ENCODE measurements around the gene HMX3.

The HMX3 gene

DNA sequence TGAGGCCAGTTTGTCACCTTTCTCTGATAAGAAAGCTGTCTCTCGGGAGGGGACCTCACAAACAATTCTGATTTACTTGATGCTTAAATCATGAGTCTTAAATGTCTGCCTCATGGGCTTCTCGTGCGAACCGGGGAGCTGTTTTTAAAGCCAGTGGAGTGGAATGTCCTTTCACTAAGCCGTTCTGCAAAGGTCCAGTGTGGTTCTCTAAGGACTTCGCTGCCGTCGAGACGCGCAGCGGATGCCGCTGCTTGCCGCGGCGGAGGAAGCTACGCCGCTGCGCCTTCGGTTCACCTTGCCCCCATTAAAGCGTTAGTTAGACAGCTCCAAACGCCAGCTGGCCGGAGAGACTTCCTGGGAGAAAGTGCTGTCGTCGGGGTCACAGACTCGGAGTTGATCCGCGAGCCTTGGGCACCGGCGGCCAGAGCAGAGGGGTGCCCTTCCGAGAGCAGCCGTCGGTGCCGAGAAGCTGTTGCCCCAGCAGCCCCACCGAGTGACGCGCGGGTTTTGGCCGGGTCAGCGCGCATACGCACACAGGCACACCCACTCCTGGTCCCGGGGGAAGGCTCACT, 1.3 kb upstream of the HMX3 start:
- DNase-seq (ENCODE audit: low spot score): no peak

DNA sequence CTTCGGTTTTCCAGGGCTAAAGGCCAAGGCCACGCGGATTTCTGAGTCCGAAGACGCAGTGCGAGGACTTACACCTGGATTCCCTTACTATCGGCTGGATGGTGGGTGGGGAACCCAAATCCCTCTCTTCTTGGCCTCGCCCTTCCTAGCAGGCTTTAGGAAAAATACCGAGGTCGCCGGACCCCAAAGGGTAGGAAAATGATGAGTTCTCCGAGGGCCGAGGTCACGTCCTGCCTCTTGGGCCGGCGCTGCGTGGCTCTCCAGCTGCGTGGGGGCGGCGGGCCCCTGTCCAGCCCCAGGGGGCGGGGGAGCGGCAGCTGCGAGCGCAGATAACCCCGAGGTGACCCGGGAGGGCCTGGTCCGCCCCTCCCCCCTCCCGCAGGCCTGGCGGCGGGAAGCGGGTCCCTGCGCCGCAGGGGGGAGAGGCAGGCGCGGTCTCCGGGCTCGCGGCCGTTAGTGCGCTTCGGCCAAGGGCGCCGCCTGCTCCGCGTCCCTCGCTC, 805 bp upstream of the HMX3 start:
- DNase-seq (ENCODE audit: low spot score): no peak

DNA sequence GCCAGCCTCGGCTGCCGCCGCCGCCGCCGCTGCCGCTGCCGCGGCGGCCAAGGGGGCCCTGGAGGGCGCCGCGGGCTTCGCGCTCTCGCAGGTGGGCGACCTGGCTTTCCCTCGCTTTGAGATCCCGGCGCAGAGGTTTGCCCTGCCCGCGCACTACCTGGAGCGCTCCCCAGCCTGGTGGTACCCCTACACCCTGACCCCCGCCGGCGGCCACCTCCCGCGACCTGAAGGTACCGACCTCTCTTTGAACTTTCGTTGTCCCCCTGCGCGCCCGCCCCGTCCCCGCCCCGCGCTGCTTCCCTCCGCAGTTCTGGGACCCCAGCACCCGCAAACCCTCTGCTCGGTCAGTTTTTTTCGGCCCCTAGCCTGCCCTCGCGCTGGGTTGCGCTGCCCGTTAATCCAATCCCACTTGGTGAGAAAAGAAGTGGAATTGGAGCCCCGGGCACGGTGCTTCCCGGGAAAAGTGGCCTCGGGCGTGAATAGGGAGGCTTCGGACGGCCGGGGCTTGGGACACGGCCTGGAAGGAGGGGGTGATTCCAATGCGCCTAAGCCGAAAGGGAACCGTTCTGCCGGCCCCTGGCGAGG, 543 bp downstream of the HMX3 start:
- no peak for DNase-seq (ENCODE audit: low spot score)

DNA sequence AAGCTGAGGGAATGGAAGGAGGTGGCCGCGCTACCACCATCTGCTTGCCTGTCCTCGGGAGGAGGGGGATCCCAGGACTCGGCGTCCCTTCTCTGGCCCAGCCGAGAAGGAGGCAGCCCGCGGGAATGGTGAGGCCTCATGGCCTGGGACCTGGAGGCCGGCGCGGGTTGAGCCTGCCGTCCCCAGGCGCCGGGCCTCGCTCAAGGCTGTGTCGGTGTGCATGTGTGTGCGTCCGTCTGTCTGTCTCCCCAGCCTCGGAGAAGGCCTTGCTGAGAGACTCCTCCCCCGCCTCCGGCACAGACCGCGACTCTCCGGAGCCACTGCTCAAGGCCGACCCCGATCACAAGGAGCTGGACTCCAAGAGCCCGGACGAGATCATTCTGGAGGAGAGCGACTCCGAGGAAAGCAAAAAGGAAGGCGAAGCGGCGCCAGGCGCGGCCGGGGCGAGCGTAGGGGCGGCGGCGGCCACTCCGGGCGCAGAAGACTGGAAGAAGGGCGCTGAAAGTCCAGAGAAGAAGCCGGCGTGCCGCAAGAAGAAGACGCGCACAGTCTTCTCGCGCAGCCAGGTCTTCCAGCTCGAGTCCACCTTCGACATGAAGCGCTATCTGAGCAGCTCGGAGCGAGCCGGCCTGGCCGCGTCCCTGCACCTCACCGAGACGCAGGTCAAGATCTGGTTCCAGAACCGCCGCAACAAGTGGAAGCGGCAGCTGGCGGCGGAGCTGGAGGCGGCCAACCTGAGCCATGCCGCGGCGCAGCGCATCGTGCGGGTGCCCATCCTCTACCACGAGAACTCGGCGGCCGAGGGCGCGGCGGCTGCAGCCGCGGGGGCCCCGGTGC, 1.3 kb downstream of the HMX3 start:
- DNase-seq (ENCODE audit: low spot score): no peak

DNA sequence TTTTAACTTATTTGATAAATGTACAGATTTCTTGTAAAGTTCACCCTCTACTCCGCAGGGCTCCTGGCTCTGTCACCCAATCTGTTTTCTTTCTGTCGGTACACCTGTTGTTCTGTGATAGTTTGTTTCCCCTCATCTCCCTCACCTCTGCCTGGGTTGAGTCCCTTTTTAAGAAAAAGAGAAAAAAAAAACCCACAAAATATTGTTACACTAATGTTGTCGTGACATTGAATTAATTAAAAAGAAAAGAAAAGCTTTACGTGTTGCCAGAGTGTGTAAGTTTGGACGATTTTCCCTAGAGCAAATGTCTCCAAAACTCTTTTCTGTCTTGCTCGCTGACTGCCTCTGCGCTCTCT, 3.4 kb downstream of the HMX3 start:
- no peak for DNase-seq (ENCODE audit: low spot score)

DNA sequence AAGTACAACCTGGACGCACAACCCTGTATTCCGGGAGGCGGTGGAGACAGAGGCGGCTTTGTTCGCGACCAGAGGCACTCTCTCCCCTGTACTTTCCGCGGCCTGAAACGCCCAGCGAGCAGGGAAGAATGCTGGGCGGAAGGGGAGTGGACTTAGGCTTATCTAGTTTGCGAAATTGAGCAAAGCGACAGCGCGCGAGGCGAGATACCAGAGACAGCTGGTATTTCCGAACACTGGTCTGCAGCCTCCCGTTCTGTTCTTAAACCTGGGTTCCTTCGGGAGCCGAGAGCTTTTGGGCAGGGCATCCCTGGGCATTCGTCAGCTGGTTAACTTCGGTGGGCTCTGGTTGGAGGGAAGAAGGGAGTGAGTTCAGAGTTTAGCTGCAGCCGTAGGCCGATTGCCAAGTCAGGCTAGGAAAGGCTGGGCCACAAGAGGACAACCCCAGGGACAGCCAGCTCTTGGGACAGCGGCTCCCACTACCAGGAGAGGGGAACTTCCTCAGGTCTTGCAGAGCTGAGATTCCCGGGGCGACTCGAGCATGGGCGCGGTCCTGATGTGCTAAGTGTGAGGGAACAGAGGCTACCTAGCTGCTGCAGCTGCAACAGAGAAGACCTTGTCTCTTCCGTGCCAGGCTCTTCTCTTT, 3.9 kb downstream of the HMX3 start:
- DNase-seq (ENCODE audit: low spot score): no peak

DNA sequence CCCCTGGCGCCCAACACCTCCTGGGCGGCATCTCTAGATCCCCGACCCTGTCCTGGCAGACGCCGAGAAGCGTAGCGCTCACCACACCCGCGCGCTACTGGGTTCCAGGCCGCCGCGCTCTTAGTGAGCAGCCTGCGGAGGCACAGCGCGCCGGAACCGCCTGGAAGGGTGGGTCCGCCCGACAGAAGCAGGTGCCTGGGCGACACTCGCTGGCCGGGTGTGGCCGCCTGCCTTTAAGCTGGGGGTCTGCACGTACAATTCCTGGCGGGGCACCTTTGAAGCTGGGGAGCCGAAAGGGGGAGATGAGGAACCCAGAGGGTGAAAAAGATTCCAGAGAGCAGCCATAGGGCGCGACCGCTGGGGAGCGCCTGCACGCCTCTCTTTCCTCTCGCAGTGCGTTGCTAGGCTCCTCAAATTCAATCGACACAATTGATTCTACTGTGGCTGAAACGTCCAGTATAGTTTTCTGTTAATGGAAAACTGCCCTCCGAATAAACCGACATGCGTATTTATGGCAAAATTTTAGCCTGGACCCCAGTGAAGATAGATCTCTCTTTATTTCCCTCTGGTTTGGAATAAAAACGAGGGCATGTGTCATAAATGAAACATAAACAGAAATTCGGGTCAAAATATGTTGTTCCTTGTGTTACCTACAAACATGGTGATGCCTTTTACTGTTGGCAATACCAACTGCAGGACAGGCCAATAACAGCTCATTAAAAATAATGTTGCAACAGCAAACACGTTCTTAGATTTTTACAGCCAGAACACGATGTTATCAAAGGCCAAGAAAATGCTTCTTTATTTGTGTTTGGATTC, 4.6 kb downstream of the HMX3 start:
- DNase-seq (ENCODE audit: low spot score): no peak

DNA sequence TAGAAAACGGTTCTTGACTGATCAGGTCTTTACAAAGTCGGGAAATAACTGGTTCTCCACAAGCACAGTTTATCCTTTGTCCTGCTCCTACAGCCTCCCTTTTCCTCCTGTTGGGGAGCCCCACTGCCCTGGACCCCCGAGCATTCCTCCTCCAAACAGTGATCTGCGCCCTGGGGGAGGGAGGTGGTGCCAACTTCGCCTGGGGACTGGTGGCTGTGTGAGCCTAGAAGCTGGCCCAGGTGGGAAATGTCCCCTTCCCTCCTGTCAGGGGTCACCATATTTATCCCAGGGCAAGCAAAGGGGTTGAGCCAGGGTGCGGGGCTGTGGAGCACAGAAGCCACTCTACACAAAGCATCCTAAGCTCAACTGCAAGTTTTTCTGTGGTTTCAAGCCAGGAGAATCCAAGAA, 5.2 kb downstream of the HMX3 start:
- DNase-seq (ENCODE audit: low spot score): no peak

DNA sequence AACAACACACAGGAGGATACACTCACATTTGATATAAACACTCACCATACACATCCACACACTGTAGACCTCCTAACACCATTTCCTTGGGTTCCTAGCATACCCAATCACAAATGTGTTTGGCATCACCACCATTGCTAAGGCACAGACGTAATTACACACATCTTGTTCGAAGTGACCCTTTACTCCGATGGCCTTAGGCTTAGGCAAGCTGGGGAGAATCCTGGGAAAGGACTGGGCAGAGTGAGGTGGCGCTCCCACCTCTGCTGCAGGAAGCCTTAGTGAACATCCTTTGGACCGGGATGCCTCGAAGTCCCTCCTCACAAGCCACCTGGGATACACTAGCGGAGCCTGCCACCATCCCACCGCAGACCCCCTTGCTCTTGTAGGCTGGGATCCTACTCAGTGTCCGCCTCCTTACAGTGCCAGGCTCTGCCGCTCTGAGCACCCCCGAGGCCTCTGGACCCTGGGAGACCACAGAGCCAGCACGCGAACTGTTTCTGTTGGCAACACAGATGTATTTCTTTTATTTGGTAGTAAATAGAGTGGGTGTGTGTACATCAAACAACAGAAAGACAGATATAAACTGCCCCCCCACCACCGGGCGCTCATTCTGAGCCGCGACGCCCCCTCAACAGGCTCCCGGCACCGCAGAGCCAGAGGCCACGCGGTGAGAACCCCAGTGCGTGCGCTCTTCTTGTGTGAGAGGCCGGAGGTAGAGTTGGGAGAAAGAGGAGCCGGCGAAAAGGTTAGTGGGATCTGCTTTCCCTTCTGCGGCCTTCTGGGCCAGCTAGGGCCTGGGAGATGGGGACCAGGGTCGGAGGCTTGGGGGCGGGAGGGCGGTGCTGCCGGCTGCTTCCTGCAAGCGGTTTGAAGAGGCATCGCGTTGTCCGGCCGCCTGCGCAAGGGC, 6.3 kb downstream of the HMX3 start:
- DNase-seq (ENCODE audit: low spot score): no peak

DNA sequence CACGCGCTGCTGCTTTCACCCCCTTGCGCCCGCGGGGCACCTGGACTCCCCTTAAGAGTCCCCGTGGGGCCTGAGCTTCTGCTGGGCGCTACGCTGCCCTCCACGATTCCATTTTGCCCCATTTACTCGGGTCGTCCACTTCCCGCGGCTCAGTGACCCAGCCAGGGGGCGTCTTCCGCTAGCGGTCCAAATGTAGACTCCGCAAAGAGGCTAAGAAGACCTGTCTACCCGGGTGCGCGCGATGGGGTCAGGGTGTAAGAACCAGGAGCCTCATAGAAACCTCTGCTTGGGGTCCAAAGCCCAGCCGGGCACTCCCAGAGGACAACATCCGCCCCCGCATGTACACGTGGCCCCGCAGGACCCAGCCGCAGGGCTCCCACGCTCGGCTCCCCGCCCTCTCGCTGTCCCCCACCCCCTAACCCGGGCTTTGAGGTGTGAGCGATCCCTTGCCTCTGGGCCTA, 7.0 kb downstream of the HMX3 start:
- DNase-seq (ENCODE audit: low spot score): no peak

DNA sequence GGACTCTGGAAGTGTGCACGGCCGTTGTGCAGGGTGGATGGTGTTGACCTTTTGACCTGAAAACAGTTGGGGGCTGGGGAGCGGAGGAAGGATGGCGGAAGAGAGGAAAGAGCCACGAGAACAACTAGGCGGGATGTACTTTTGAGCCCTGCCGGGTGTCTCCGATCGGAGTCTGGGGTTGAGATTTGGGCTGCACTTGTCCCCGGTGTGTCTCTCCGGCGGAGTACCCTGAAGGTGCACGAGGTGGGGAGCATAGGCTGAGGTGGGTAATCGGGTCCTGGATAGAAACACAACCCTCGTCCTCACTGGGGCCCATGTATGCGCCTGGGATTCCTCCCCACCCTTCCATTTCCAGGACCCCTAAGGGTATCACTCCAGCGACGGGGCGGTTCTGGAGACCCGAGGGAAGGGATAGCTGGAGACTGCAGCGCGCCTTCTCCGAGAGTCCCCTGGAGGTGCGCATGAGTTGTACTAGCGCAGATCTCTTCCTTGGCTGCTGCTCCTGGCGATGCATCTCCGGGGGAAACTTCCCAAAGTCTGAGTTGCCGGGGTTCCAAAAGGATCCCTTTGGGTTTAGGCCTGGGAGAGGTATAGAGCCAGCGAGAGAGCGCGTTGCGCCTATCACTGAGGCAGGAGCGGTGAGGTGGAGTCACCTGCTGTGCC, 7.5 kb downstream of the HMX3 start:
- DNase-seq (ENCODE audit: low spot score): no peak

DNA sequence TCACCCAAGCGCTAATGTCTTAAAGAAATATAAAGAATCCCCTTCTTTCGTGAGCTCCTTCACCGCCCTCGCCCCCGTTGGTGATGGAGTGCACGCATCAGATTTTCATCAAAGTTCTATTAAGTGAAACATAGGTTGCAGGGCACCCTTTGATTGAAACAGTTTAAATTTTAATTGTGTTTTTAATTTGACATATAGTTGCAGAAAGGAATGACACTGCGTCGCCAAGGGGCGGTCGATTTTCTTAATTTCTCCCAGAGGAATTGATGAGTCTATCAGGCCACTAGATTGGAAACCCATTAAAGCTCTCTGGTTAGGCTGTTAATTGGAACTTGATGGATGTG, 8.0 kb downstream of the HMX3 start:
- DNase-seq (ENCODE audit: low spot score): no peak

DNA sequence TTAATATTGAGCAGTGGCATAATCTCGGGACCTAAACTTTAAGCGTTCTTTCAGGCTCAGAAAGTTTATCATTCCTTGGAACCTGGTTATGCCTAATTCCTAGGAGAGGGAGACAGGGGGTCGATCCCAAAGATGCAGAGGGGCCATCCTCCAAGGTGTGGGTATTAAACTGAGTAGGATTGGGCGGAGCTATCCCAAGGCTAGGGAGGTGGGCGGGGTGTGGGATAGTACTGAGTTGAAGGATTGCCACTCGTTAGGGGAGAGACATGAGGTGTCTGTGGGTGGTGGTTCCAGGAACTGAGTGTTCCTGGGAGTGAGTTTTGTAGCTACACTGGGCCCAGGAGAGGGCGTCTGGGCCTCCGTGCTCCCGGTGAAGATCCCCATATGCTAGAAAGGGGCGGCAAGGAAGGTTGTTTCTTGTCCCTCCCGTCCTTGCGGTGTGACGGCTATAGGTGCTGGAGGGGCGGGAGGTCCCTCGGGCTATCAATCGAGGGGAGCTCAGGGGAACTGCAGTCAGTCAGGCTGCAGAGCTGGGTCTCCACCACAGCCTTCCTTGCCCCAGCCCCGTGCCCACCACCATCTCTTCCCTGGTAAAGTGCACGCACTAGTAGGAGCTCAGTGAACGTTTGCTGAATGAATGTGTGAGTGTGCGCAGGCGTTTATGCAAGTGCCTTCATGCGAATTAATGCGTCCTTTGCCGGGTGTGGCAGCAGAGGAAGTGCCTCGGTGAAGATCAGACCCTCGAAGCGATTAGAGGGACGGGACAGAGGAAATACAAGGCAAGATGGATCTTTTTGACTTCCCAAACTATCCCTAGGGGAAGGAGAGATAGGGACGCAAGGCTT, 9.1 kb downstream of the HMX3 start:
- no peak for DNase-seq (ENCODE audit: low spot score)

DNA sequence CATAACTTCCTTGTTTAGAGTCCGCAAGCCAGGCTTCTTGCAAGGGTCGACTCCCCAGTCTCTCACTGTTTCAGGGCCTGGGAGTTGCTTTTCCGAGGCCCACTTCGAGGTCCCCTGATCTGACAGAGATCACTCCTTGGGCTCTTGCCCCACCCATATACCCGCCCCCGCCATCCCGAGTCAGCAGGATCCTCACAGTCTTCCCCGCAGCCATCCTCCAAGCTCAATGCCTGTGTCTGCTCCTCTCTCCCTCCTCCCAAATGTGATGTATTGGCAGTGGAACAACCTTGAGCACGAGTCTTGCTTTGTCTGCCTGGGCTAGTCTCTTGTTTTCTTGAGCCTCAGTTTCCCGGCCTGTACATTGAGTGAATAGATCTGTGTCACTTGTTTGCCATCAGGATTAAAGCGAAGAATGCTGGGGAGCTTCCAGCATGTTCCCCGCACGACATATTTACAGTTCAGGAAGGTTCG, 9.8 kb downstream of the HMX3 start:
- DNase-seq (ENCODE audit: low spot score): no peak

DNA sequence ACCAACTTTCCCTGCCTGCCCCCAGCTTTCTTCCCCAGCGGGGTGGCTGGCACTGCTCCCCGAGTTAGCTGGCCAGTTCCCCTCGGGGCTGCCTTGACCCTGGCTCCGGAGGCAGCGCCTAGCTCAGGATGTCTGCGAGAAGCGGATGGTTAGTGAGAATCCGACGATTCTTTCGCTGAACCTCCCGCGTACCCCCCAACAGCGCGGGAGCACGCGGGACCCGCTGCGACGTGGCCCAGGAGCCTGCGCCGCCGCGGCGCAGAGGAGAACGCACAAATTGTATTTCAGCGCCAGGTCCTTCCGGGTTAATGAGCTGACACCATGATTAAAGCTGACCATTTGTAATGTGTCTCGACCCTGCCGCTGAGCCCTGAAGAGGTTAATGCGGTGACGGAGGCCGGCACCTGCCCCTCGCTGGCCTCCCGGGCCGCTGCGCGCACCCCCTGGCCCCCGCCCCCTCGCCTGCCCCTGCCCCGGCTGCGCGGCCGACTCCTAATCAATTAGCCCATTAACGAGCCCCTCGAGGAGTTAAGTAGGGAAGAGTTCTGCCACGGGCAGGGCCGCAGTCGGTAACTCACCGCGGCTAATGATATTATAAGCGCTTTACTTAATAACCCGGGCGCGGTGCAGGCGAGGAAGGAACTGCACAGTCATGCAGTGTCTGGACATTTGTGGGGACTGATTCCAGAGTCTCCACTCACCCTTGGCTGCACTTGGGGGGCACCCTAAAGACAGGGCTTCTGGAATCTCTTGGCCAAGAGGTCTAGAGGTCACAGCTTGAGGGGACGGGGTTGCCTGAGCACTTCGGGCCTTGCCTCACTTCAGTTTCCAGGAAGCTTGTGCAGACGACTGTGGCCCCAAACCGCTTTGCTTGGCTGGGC, 10.5 kb downstream of the HMX3 start:
- no peak for DNase-seq (ENCODE audit: low spot score)

DNA sequence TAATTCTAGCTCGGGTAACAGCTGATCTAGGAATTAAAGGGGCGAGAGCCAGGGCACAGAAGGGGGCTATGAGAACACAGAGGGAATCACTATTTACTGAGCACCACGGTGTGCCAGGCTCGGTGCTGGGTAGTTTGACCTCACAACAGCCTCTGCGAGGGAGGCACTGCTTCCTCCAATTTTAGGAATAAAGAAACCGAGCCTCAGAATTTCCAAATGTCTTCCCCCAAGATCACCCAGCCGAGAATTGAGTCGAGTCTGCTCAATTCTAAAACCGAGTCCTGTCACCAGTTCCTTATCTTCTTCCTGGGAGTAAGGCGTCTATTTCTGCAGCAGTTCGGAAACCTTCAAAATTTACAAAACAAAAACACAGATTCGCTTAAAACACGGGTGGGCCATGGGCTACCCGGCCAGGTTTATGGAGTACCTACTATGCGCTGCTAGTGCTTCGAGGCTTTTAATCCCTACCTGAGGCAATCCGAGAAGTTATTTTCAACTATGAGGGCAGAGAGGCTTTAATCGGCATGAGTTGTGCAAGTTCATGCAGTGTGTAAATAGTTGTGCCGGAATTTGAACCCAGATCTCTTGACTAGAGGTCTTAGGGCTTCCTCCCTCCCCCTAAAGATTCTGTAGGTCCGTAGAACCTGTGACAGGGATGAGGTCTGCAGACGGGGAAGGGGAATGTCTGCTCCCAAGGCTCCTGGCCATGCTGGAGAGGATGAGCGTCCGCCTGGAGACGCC, 11.3 kb downstream of the HMX3 start:
- no peak for DNase-seq (ENCODE audit: low spot score)

DNA sequence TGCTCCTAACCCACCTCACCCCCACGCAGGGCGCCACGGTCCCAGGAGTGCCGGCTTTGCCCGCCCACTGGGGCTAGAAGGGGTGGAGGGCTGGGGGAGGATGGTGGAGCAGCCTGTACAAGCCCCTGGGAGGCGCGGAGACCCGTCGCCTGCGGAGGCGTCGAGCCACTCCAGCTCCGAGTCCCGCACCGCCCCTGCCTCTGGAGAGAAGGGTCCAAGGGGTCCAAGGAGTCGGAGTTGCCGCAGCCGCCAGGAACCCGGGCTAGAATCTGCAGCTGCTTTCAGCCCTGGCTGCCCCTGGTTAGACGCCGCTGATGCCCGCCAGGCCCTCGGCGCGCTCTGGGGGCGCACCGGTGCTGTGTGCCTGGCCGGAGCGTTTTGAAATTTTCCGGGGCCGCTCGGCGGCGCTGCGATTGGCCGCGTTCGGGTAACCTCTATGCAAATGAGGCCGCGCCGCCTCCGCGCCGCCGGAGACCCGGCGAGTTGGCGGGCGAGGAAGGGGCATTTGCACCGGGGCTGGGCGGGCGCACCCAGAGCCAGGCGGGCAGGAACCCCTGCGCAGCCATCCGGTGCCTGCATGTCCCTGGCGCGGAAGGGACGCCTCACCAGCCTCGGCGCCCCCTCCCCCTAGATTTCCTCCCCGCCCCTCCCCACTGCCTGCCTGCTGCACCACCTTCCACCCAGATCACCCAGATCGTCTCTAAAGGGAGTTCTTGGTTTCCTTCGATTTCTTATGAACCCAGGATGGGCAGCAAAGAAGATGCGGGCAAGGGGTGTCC, 12.1 kb downstream of the HMX3 start, which contains the start of gene HMX2:
HMX2 (plus strand) TSS at position 502 of the 779 bp plus-strand sequence; CDS start at position 745, 243 bp downstream.
- no peak for DNase-seq (ENCODE audit: low spot score)

Data from pons (tissue), 1 donor.